Panc1 (cell line): ENCODE results near the gene SLC17A6. TPM values are rescaled to one million over a fixed set of nuclear protein-coding genes. Genes with fewer than 3 reads are reported as not detected.
A peak's percentile ranks its signal among the peaks of the same experiment; 100 is the strongest.

Source experiments
- ATAC-seq: fragments of 200-7000 bp; cut with Tn5 transposase; 2 replicates; pipeline ENCODE4 v1.9.1; 2020; ENCODE audit warnings: mild to moderate bottlenecking, moderate library complexity
- BruUV-seq: library from RNA; stranded (reverse); fragments of 400-500 nt; replicated peaks from 2 replicates; lab custom pipeline; 2021; lab: Mats Ljungman, UMichigan
- CTCF ChIA-PET: fragments of 300-600 bp; sonication (Branson Sonifier 250); formaldehyde crosslinking; loops from one replicate; lab custom pipeline; 2022; ENCODE audit warnings: antibody characterized with exemption; lab: Charles Lee
- POLR2A ChIA-PET: fragments of 300-600 bp; sonication (Branson Sonifier 250); formaldehyde crosslinking; loops from one replicate; lab custom pipeline; 2022; ENCODE audit warnings: antibody characterized with exemption; lab: Charles Lee
- DNase-seq: peaks from one replicate; pipeline ENCODE4 v3.0.0-alpha.2; 2010; ENCODE audit warnings: low read depth, low spot score
- H3K27ac ChIP-seq: 2 replicates; pipeline ENCODE4 v1.5.1; 2011; ENCODE audit warnings: mild to moderate bottlenecking, low read length, inconsistent platforms
- H3K27me3 ChIP-seq: fragments of 200-500 bp; sonication (Bioruptor generic); 2 replicates; pipeline ENCODE4 v1.6.0; 2014; ENCODE audit warnings: low read length, inconsistent platforms; ENCODE audit not compliant: control insufficient read depth, insufficient read depth
- H3K36me3 ChIP-seq: fragments of 200-500 bp; sonication (Bioruptor generic); 2 replicates; pipeline ENCODE4 v1.5.1; 2014; ENCODE audit warnings: inconsistent platforms, mild to moderate bottlenecking, low read length, moderate library complexity; ENCODE audit not compliant: control insufficient read depth, insufficient read depth
- H3K4me1 ChIP-seq: 2 replicates; pipeline ENCODE4 v1.5.1; 2011; ENCODE audit warnings: inconsistent platforms, mild to moderate bottlenecking, low read length, moderate library complexity; ENCODE audit not compliant: control insufficient read depth, insufficient read depth
- H3K4me3 ChIP-seq, 2 experiments: 2 replicates each; pipeline ENCODE4 v1.5.1; 2011 to 2012; ENCODE audit warnings: low read depth in 2 of 2, low read length in 2 of 2, mild to moderate bottlenecking in 2 of 2, inconsistent platforms in 1 of 2, moderate library complexity in 1 of 2
- H3K9me3 ChIP-seq: fragments of 200-500 bp; sonication (Bioruptor generic); 2 replicates; pipeline ENCODE4 v1.5.1; 2014; ENCODE audit warnings: low read depth, mild to moderate bottlenecking, inconsistent platforms, low read length, moderate library complexity; ENCODE audit not compliant: control insufficient read depth, insufficient read depth
- CTCF ChIP-seq: fragments of 450-650 bp; IDR thresholded peaks from 2 replicates; pipeline ENCODE4 v1.5.1; 2017; ENCODE audit warnings: mild to moderate bottlenecking
- POLR2AphosphoS5 ChIP-seq: IDR thresholded peaks from 2 replicates; pipeline ENCODE4 v1.6.1; 2012; ENCODE audit warnings: mild to moderate bottlenecking, low read depth, low read length, moderate library complexity
- REST ChIP-seq, 2 experiments: IDR thresholded peaks; 2 replicates each; pipeline ENCODE4 v1.6.1; 2011 to 2012; ENCODE audit warnings: low read depth in 2 of 2, control low read depth in 1 of 2, low read length in 1 of 2, mild to moderate bottlenecking in 1 of 2, moderate library complexity in 1 of 2; ENCODE audit not compliant: insufficient read depth in 1 of 2
- SIN3A ChIP-seq: IDR thresholded peaks from 2 replicates; pipeline ENCODE4 v1.6.1; 2012; ENCODE audit warnings: low read depth, mild to moderate bottlenecking, low read length, moderate library complexity, borderline replicate concordance; ENCODE audit not compliant: insufficient read depth
- TCF7L2 ChIP-seq: IDR thresholded peaks from 2 replicates; pipeline ENCODE4 v1.6.1; 2011; ENCODE audit warnings: mild to moderate bottlenecking, low read depth, low read length, inconsistent platforms
- in situ Hi-C: cut with HindIII; loops from 2 replicates; pipeline ENCODE4 v1.10.0; 2016; ENCODE audit warnings: low sequenced_read_pairs, low pct_unique_long_range_greater_than_20kb
- intact Hi-C: fragments of 100-400 bp; cut with micrococcal nuclease; formaldehyde crosslinking; loops from one replicate; pipeline ENCODE4 v1.10.0; 2022; ENCODE audit not compliant: unreplicated experiment
- total RNA-seq: library from RNA; stranded (reverse); gene quantifications from one replicate; pipeline ENCODE4 v1.2.1, GENCODE V29; 2021; ENCODE audit not compliant: unreplicated experiment

The SLC17A6 gene
- total RNA-seq, 1 experiment from 2014 or later, result not detected

- no TSS peak for BruUV-seq
- DNase-seq (peak; percentile 7), ATAC-seq (no peak)
- H3K4me1 ChIP-seq, result no peaks in the 10 kb centered on the region
- no peak overlapping the region for H3K27ac ChIP-seq
- no peak overlapping the region for H3K4me3 ChIP-seq
- TF ChIP-seq CTCF (peak; percentile 68), TCF7L2 (no peak)
- H3K27me3 ChIP-seq, result 0 out of 2 replicates have a peak, but pooled peaks cover 2% of the 10 kb centered on the region
- no peaks in the 10 kb centered on the region for H3K36me3 ChIP-seq
- intact Hi-C loops, result loop anchor here (2.0 kb wide), 2 partner anchors 60 to 136 kb away; no protein-coding TSS in a partner anchor
- H3K9me3 ChIP-seq, result no peaks in the 10 kb centered on the region
- CTCF ChIA-PET, result interaction anchor here (1.0 to 1.3 kb wide), 2 partner anchors 50 to 60 kb away, joined by 5 to 6 read pairs; no protein-coding TSS in a partner anchor
- POLR2A ChIA-PET, result no interaction called here
- in situ Hi-C loops, result no loop called here
Observed at GRCh38 chr11:22304337-22304961, 33.7 kb upstream of the SLC17A6 start.

DNA sequence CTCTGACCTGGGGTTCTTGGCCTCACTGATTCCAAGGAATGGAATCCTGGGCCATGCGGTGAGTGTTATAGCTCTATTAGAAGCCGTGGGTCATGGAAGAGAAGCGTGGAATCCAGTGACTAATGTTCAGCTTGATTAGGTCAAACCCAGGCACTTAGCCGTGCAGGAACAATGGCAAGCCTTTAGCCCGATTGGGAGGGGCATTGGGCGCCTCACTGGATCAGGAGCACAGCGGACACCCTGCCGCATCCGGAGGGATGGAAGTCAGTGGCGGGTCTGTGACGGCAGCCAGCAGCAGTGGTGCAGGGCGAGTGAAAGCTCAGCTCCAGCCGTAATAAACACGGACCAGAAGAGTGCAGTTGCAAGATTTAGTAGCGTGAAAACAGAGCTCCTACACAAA, 20.5 kb upstream of the SLC17A6 start:
- no peak overlapping the region for H3K27ac ChIP-seq
- no peak for ATAC-seq
- no peak overlapping the region for H3K4me3 ChIP-seq
- TF ChIP-seq CTCF, result no peak
- TF ChIP-seq SIN3A, result no peak
- TF ChIP-seq TCF7L2, result no peak
- no peak for TF ChIP-seq REST (IDR thresholded peaks at IDR 0.05; ENCODE audit: insufficient read depth in 1 of 2, low read depth in 2 of 2, low read length in 1 of 2)
- no peak for TF ChIP-seq POLR2AphosphoS5
- CTCF ChIA-PET, result no interaction called here
- H3K27me3 ChIP-seq, result no peaks in the 10 kb centered on the region
- intact Hi-C loops, result no loop called here
- in situ Hi-C loops, result no loop called here
- no peaks in the 10 kb centered on the region for H3K36me3 ChIP-seq
- DNase-seq, result no peak
- POLR2A ChIA-PET, result no interaction called here
- H3K9me3 ChIP-seq, result no peaks in the 10 kb centered on the region
- H3K4me1 ChIP-seq, result no peaks in the 10 kb centered on the region
- no TSS peak for BruUV-seq
